Left cardiac atrium (tissue), 4 donors: ENCODE results near the gene IRF8. TPM values are rescaled to one million over a fixed set of nuclear protein-coding genes. Genes with fewer than 3 reads are reported as not detected.
A peak's percentile ranks its signal among the peaks of the same experiment; 100 is the strongest.
"Not testable (repeated sequence)": the region's sequence is repeated elsewhere in the genome, so short reads cannot be mapped to it uniquely, and the experiment has no call there.

Experiments used
- ATAC-seq, 2 donors: fragments of 200-7000 bp; cut with Tn5 transposase; one replicate each; pipeline ENCODE4 v1.9.1; 2020; ENCODE audit warnings: mild to moderate bottlenecking in 2 of 2, moderate library complexity in 2 of 2
- DNase-seq: peaks from one replicate; pipeline ENCODE4 v3.0.0-alpha.2; 2020
- intact Hi-C, 2 donors: fragments of 100-400 bp; cut with DNase I; formaldehyde crosslinking; loops; one replicate each; pipeline versions ENCODE4 v1.14.1 to v1.15.1; 2022 to 2023
- total RNA-seq, 2 donors: library from RNA; stranded (reverse); fragmentation: NEBNext Ultra II Directional; extraction: Animal tissue kit (Norgen Biotek cat#: 25700); gene quantifications; one replicate each; pipeline ENCODE4 v1.2.1, GENCODE V29; 2021
- donor health status: DM: no; HTN: yes; CAD: no.
- donor health status: DM: no; HTN: yes; CAD: no; lungs with severe emphysema.
- donor health status: DM: yes; HTN: yes; CAD: no.
- donor health status: Dilated cardiomyopathy.

The IRF8 gene
- total RNA-seq, 2 donors from 2014 or later = 9.2 to 15.6 TPM

- intact Hi-C loops = no loop called here
- ATAC-seq (no peak), DNase-seq (no peak)
Observed at GRCh38 chr16:85888405-85889331, 10.3 kb upstream of the IRF8 start.

GRCh38 chr16:85891033-85891775 is 7.8 kb upstream of the IRF8 start:
- no peak for DNase-seq
- no peak for ATAC-seq
- intact Hi-C loops = no loop called here

GRCh38 chr16:85891776-85892166 is 7.2 kb upstream of the IRF8 start:
- intact Hi-C loops = no loop called here
- DNase-seq = no peak
- no peak for ATAC-seq

GRCh38 chr16:85892760-85893159 is 6.2 kb upstream of the IRF8 start:
- ATAC-seq (no peak), DNase-seq (no peak)
- intact Hi-C loops = no loop called here

GRCh38 chr16:85894266-85894665 is 4.7 kb upstream of the IRF8 start:
- ATAC-seq = no peak
- intact Hi-C loops = no loop called here
- no peak for DNase-seq

- no peak for ATAC-seq
- intact Hi-C loops = no loop called here
- no peak for DNase-seq
Observed at GRCh38 chr16:85897382-85897781, 1.6 kb upstream of the IRF8 start.

- intact Hi-C loops = no loop called here
- DNase-seq (no peak), ATAC-seq (no peak)
Observed at GRCh38 chr16:85899444-85899843, 482 bp downstream of the IRF8 start.

- intact Hi-C loops = no loop called here
- ATAC-seq = no peak
Observed at GRCh38 chr16:85900027-85900792, 1.2 kb downstream of the IRF8 start.

GRCh38 chr16:85901110-85901509 is 2.1 kb downstream of the IRF8 start:
- intact Hi-C loops = no loop called here
- ATAC-seq (no peak), DNase-seq (no peak)

More at GRCh38 chr16:85900027-85900792, 1.2 kb downstream of the IRF8 start:
- DNase-seq = no peak

- intact Hi-C loops = no loop called here
- DNase-seq (no peak), ATAC-seq (no peak)
Observed at GRCh38 chr16:85901773-85902365, 2.9 kb downstream of the IRF8 start.

GRCh38 chr16:85902366-85903155 is 3.6 kb downstream of the IRF8 start:
- intact Hi-C loops = no loop called here
- DNase-seq = no peak
- ATAC-seq = no peak

GRCh38 chr16:85903559-85903958 is 4.6 kb downstream of the IRF8 start:
- ATAC-seq (no peak), DNase-seq (no peak)
- intact Hi-C loops = no loop called here

GRCh38 chr16:85905110-85906095 is 6.4 kb downstream of the IRF8 start:
- intact Hi-C loops = no loop called here
- peak in 1 of 2 donors; percentile 61 for ATAC-seq
- DNase-seq = no peak

- intact Hi-C loops = no loop called here
- ATAC-seq (no peak), DNase-seq (no peak)
Observed at GRCh38 chr16:85906349-85906748, 7.4 kb downstream of the IRF8 start.

GRCh38 chr16:85907231-85907630 is 8.3 kb downstream of the IRF8 start:
- intact Hi-C loops, ATAC-seq, DNase-seq: not testable (repeated sequence)

- peak in 1 of 2 donors; percentile 15 for ATAC-seq
- no peak for DNase-seq
- intact Hi-C loops = no loop called here
Observed at GRCh38 chr16:85908444-85908843, 9.5 kb downstream of the IRF8 start.

- no peak for DNase-seq
- peak in 1 of 2 donors; percentile 46 for ATAC-seq
- intact Hi-C loops = no loop called here
Observed at GRCh38 chr16:85908889-85909589, 10.1 kb downstream of the IRF8 start.
